Esophagus mucosa (tissue), 1 donor: ENCODE measurements around the gene UGT1A8. TPM values are rescaled to one million over a fixed set of nuclear protein-coding genes. Genes with fewer than 3 reads are reported as not detected.
A peak's percentile ranks its signal among the peaks of the same experiment; 100 is the strongest.
"Not testable (repeated sequence)": the region's sequence is repeated elsewhere in the genome, so short reads cannot be mapped to it uniquely, and the experiment has no call there.

ENCODE experiments used
- ATAC-seq: fragments of 200-7000 bp; cut with Tn5 transposase; one replicate; pipeline ENCODE4 v1.9.1; 2020
- total RNA-seq: library from RNA; stranded (reverse); gene quantifications from one replicate; pipeline ENCODE4 v1.2.4, GENCODE V29; 2023
- donor health status: DM: yes; HTN: yes; CAD: no.

The UGT1A8 gene
- total RNA-seq, 1 donor from 2014 or later, result 0.16 TPM

DNA sequence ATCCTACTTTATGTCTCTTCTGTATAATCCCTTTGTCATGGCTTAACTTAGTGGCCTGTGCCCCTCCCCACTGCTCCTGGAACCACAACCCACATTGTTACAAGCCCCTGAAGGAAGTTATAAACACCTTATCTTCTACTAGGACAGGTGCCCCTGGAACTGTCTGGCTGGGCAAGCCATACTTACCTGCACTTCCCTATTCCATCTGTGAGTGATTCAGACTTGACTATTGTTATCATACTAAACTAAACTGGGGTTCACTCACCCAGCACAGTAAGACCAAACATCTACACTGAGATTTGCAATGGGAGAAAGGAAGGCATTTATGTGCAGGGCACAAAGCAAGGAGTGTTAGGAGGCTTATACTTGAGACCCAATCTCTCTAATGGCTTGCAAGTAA is 71.6 kb downstream of the UGT1A8 start:
- ATAC-seq, result no peak

DNA sequence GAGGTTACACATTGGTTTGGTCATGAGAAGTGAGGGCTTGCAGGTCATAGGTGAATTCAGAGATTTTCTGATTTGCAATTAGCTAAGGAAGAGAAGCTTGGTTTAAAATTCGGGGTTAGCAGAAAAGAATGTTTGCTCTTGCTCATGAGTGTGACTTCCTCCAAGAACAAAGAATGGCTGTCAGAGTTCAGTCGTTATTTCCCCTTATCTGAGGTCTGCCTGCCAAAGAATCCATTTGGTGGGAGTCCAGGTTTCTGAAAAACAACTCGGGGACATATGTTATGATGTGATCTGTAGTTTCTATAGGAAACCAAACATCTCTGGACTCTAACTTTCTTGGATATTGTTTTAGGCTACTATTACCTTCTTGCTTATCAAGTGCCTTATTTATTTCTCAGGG is 72.1 kb downstream of the UGT1A8 start:
- no peak for ATAC-seq

DNA sequence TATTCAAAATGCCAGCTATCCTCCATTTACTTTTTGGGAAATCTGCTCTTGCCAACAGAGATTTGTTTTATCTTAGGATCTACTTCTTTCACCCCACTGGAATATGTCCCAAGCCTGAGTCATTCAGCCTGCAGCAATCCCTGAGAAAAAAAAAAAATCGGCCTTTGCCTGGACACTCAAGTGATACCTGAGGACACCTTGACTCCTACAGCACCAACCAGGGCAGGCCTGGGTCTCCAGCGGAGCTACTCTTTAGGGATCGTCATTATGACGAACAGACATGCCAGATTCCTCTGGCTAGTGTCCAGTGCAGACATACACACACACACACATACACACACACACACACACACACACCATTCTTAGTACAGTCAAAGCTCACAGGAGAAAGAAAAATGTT is 73.0 kb downstream of the UGT1A8 start:
- peak; percentile 45 for ATAC-seq

DNA sequence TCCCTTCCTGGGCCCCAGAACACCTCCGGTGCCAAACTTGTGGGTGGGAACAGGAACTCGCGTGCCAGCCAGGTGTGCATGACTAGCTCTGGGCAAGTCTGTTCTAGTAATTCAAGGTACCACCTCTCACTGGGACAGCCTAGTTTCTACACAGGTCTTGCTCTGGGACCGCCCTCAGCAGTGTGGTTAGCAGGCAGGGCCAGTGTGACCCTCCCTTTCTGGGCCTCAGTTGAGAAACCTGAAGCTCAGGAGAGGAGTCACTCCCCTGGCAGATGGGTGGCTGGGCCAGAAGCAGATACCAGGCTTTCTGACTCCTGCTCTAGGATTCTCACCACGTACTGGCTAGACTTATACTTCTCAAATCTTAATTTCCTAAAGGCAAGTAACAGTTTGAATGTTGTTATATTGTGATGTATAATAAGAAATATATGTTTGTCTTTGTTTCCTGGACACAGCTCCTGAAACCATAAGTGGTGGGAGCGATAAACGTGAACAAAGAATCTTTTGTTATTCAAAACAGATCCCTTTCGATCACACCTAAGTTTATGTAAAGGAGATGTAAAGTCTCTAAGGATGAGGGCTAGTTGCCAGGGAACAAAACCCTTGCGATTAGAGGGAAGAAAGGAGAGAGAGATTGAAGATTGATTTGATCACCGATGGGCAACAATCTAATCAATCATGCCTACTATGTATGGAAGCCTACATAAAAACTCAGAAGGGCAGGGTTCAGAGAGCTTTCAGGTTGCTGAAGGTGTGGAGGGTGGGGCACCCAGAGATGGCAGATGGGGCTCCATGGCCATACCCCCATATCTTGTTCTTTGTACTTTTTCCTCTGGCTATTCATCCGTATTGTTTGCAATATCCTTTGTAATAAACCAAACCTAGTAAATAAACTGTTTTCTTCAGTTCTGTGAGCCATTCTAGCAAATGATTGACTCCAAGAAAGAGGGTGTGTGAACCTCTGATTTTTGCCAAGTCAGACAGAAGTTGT is 74.3 kb downstream of the UGT1A8 start:
- peak; percentile 99 for ATAC-seq

DNA sequence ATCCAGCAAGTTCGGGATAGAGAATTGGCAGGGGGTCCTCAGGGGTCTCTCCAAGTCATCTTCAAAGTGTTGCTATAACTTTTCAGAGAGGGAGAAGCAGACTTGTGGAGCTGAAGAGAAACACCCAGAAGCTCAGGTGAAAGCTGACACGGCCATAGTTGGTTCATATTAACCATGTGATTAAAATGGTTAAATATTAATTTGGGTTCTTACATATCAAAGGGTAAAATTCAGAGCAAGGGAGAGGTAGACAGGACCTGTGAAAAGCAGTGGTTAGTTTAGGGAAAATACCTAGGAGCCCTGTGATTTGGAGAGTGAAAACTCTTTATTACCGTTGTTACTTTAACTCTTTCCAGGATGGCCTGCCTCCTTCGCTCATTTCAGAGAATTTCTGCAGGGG is 75.2 kb downstream of the UGT1A8 start, which contains the start of gene UGT1A6:
TSS of gene UGT1A6 (plus strand) at position 243 of the 400 bp plus-strand sequence. CDS start at position 358, 115 bp downstream.
- no peak for ATAC-seq

DNA sequence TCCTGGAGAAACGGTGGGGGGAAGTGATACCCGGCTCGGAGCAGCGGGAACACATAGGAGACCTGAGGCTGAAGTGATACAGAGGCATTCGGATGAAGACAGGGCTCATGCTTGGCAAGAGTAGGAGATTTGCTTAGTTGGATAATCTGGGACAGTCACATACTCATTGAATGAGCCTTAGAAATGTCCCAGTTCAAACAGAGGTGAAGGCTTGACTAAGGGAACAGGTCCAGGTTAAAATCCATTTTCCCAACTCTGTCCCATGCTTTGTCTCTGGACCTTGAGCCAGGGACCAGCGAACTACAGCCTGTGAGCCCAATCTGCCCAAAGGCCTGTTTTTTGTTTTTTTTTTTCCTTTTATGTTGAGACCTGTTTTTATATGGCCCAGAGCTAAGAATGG is 76.5 kb downstream of the UGT1A8 start:
- no peak for ATAC-seq

DNA sequence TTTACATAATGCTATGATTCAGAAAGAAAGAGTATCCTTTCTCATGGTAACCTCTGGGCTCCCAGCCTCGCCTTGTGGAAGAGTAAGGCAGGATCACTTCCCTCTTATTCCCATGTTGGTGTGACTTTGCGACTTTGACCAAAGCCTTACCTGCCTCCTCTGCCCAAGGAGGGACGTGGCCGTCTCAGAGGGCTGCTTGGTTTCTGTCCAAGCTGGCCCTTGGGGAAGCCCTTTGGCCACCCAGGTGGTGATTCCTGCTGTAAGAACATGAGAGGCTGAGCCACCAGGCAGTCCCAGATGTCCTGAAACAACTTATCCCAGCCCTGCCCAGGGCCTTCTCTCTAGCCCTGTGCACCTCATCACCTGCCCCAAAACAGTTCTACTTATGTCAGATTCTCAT is 81.3 kb downstream of the UGT1A8 start:
- no peak for ATAC-seq

DNA sequence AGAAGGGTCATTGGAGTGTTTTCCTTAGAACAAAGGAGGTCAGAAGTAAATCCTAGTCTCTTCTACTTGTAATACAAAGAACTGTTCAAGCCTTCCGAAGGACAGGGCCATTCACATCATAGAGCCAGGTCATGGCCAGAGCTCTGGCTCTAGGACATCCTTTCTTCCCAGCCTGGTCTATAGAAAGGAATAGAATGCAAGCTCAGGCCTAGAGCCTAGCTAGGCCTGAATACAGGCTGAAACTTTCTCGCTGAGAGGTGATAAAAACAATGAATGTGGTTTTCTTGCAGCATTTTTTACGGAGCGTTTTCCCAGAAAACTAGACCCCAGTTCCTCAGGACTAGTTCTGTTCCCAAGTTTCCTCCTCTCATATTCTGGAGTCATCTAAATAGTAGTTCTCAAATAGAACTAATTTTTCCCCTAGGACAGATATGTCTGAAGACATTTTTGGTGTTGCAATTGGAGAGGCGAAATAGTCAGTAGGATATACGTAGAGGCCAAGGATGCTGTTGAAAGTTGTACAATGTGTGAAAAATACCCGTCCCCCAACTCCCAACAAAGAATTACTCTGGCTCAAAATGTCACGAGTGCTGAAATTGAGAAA is 82.1 kb downstream of the UGT1A8 start:
- no peak for ATAC-seq

DNA sequence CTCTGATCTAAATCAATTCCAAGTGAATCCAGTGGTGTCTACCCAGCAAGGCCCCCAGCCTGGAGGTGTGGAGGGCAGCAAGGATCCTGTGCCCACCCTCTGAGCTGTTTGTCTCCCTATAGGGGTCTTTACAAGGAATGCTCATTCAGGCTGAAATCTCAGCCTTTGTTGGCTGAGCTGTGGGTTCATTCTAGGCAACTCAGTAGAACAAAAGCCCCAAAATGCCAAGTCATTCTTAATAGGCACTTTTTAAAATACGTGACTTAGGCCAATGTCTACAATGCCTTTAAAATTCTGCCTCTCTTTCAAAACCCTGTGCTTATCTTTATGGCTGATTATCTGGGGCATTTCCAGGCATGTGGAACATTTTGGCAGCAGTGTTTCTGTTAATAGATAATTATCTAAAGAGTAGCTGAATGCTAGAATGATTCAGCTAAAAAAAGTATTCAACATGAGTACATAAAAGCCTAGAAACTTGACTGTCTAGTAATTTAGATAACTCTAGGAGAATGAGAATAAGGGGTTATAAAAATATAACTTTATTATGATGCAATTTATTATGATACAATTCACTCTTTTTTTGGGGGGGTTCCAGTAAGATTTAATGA is 82.7 kb downstream of the UGT1A8 start:
- ATAC-seq, result peak; percentile 57

DNA sequence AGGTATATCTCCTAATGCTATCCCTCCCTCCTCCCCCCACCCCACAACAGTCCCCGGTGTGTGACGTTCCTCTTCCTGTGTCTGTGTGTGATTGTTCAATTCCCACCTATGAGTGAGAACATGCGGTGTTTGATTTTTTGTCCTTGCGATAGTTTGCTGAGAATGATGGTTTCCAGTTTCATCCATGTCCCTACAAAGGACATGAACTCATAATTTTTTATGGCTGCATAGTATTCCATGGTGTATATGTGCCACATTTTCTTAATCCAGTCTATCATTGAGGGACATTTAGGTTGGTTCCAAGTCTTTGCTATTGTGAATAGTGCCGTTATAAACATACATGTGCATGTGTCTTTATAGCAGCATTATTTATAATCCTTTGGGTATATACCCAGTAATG is 83.4 kb downstream of the UGT1A8 start:
- not testable (repeated sequence) for ATAC-seq

DNA sequence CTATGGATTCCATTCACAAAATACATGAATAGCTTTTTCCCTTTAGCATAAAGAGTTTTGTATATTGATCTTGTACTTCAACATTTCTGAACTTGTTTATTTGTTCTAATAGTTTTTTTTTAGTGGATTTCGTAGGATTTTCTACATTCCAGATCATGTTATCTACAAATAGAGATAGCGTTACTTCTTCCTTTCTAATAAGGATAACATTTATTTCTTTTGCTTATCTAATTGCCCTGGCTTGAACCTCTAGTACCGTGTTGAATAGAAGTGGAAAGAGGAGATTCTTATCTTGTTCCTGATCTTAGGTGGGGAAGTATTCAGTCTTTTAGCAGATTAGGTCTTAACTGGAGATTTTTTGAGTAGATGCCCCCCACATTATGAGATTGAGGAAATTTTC is 84.8 kb downstream of the UGT1A8 start:
- no peak for ATAC-seq

DNA sequence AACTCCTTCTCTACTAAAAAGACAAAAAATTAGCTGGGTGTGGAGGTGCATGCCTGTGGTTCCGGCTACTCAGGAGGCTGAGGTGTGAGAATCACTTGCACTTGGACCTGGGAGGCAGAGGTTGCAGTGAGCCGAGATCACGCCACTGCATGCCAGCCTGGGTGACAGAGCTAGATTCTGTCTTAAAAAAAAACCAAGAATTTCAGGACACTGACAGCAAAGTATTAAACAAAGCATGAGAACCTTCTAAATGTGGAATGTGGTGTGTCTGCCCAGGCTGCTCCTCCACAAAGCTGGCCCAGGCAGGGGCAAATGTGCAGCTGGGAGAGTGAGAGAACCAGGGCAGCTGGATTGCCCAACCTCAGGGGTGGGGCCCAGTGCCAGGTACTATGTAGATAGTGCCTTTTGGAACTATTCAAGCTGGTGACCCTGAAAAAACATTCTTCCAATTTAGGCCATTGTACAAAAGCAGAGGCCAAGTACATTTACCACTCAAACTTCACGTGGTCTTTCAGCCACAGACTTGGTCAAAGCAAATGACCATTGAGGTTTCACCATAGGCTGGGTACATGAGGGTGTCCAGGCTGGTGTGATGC is 88.6 kb downstream of the UGT1A8 start:
- ATAC-seq, result peak; percentile 92

DNA sequence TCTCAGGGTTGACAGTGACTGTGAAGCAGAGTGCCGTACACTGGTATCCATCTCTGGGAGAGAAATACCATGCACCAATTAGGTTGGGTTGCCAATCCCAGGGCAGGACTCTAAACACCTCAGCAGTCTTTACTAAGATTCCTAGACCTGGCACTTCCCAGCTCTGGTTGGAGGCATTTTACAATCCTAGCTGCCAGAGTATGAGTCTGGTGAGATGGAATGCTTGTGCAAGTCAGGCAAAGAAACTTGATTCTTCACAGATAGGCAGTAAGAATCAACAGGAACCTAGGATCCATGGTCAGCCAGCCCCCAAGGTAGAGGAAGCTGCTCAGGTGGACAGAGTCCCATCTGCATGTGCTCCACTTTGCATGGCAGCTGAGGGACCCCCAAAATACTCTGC is 89.3 kb downstream of the UGT1A8 start:
- peak; percentile 22 for ATAC-seq

DNA sequence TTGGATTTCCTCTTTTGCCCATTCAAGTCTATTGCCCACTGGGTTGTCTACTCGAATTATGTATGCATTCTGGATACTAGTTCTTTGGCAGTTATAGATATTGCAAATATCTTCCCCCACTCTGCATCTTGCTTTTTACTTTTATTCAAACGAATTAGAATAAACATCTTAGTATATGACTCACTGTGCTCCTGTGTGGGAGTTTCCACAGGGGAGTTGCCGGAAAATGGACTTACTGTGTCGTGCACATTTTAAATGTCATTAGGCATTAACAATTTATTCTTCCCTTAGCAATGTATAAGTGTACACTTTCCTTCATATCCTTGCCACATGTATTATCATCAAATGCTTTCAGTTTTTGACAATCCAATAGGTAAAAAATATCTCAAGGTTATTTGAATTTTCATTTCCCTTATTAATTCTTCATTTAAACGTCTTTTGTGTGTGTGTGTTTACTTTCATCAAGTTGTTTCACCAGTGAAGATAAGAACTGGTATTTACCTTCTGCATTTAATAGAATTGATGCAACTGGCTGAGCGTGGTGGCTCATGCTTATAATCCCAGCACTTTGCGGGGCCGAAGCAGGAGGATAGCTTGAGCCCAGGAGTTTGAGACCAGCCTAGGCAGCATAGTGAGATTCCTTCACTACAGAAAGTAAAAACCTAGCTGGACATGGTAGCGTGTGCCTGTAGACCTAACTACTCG is 90.7 kb downstream of the UGT1A8 start:
- ATAC-seq, result peak; percentile 46

DNA sequence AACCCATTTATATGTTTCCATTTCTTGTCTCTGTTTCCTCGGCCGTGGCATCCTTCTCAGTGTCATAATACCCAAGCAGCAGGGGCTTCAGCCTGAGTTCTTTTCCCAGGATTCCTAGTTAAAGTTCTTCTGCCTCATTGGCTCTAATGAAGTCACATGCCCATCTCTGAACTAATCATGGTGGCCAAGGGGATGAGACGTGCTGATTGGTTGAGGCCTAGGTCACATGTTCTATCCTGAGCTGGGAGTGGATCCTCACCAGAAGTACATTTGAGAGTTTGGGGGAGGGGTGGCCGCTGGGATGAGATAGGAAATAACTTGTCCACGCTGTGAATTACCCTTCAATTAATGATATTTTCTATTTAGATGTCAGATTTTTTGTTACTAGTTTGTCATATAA is 91.5 kb downstream of the UGT1A8 start:
- ATAC-seq, result no peak

DNA sequence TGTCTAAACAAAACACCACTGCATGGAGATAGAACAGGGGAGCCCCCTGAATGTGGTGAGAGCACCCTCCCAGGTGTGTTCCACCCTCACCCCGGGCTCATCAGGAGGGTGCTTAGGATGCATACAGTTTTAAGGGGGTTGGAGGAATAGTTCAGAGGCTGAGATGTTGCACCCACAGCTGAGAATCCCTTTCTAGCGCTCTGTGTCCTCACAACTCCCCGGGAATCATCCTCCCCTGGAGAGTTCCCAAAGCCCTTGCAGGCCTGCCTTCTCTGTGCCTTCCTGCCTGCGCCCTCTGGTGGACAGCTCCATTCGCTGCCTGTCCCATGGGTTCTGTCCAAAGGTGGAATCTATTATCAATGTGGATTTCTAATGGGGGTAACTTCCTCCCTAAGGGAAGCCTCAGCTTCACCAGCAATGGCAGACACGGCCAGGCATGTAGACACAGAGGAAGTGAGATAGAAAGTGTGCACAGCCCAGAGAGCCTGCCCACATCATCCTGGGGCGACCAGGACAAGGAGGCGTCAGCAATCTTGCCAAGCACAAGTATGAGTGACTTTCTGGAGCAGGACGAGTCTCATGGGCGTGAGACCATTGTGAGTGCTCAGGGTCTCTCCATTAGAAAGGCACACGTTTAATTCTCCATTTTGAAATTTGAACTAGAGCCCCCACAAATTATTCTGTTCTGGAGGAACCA is 94.0 kb downstream of the UGT1A8 start:
- ATAC-seq, result peak; percentile 87

DNA sequence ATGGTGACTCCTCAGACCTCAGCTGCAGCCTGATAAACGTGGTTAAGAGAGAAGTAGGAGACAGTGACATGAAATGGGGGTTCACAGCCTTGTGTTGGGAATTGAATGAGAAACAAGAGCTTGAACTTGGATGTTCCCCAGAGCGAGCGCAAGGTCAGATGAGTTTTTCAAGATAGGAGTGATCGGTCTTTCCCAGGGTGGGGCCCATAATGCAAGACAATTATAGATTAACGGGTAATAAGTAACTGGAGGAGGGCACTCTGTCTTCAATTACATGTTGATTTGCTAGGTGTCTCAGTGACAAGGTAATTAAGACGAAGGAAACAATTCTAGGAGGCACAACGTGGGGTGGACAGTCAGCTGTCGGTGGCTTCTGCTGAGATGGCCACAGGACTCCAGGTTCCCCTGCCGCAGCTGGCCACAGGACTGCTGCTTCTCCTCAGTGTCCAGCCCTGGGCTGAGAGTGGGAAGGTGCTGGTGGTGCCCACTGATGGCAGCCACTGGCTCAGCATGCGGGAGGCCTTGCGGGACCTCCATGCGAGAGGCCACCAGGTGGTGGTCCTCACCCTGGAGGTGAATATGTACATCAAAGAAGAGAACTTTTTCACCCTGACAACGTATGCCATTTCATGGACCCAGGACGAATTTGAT is 95.3 kb downstream of the UGT1A8 start, which contains the start of gene UGT1A5:
TSS of gene UGT1A5 (plus strand) at position 297 of the 651 bp plus-strand sequence. CDS start at position 382, 85 bp downstream.
- ATAC-seq, result no peak

DNA sequence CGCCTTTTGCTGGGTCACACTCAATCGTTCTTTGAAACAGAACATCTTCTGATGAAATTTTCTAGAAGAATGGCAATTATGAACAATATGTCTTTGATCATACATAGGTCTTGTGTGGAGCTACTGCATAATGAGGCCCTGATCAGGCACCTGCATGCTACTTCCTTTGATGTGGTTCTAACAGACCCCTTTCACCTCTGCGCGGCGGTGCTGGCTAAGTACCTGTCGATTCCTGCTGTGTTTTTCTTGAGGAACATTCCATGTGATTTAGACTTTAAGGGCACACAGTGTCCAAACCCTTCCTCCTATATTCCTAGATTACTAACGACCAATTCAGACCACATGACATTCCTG is 95.8 kb downstream of the UGT1A8 start:
- ATAC-seq, result no peak

DNA sequence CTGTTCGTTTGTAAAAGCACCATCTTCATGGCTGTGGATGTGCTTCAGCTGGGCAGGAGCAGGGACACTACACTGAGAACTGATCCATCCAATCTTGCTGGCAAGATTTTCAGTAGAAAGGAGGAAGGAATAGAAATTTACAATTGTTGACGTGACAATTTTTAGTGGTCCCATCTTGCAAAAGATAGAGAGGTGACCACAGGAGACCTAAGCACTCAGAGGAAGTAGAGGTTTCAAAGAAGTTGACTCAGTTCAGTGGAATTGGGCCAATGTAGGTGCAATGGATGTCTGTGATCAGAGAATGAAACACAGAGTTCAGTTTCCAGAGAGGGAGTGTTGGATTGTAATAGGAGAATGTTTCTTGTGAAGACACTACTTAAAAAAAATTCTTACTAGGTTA is 96.7 kb downstream of the UGT1A8 start:
- ATAC-seq, result no peak

DNA sequence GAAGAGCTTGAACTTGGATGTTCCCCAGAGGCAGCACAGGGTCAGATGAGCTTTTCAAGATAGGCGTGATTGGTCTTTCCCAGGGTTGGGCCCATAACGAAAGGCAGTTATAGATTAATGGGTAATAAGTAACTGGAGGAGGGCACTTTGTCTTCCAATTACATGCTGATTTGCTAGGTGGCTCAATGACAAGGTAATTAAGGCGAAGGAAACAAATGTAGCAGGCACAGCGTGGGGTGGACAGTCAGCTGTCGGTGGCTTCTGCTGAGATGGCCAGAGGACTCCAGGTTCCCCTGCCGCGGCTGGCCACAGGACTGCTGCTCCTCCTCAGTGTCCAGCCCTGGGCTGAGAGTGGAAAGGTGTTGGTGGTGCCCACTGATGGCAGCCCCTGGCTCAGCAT is 101.1 kb downstream of the UGT1A8 start, which contains the start of gene UGT1A4:
TSS of gene UGT1A4 (plus strand) at position 185 of the 400 bp plus-strand sequence. CDS start at position 270, 85 bp downstream.
- ATAC-seq, result no peak

DNA sequence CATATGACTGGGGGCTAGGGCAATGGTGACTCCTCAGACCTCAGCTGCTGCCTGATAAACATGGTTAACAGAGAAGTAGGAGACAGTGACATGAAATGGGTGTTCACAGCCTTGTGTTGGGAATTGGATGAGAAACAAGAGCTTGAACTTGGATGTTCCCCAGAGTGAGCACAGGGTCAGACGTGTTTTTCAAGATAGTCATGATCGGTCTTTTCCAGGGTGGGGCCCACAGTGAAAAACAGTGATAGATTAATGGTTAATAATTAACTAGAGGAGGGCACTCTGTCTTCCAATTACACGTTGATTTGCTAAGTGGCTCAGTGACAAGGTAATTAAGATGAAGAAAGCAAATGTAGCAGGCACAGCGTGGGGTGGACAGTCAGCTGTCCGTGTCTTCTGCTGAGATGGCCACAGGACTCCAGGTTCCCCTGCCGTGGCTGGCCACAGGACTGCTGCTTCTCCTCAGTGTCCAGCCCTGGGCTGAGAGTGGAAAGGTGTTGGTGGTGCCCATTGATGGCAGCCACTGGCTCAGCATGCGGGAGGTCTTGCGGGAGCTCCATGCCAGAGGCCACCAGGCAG is 111.4 kb downstream of the UGT1A8 start, which contains the start of gene UGT1A3:
TSS of gene UGT1A3 (plus strand) at position 320 of the 579 bp plus-strand sequence. CDS start at position 405, 85 bp downstream.
- no peak for ATAC-seq
